GM12801 (cell line): Measurements from ENCODE around the gene TRPC3.

Experiments
- CTCF ChIP-seq: IDR thresholded peaks from one replicate; pipeline ENCODE4 v1.5.1; 2011; ENCODE audit warnings: control low read depth; ENCODE audit not compliant: insufficient read length; ENCODE audit errors: extremely low read depth

Gene TRPC3

DNA sequence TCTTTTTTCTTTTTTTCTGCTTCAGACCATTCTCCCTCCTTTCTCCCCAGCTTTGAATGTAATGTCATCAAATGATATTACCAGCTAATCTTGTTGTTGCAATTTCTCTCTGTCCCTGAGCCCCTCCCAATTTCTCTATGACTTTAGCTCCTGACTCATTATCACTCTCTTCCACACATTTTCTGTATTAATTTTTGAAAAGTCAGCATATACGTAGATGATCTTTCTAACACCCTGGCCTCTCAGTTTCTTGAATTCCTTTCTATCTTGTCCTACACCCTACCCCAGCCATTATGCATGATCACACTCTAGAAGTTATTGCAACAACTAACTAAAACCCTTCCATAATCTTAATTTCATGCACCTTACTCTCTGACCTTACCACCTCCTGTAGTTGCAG is 13.1 kb upstream of the TRPC3 start:
- TF ChIP-seq CTCF: no peak

- no peak for TF ChIP-seq CTCF
Observed at GRCh38 chr4:121960818-121961217, 9.0 kb upstream of the TRPC3 start.

DNA sequence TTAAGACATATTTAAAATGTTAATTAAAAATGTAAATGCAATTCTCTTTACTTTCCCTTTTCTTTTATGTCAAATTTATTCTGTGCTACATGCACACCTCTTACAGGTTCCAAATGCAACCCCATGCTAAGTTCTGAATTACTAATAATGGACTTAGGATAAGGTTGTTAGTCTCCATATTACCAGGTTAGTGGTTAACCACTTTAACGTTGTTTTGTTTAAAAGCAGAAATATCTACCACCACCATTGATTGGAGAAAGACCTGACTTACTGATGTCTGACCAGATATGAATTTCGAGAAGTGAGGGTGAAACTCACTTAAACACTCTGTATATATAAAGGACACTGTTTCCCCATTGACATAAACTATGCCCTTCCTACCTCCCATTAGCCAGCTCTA is 6.9 kb upstream of the TRPC3 start:
- TF ChIP-seq CTCF: no peak

GRCh38 chr4:121957266-121957665 is 5.4 kb upstream of the TRPC3 start:
- no peak for TF ChIP-seq CTCF

GRCh38 chr4:121953860-121954259 is 2.0 kb upstream of the TRPC3 start:
- TF ChIP-seq CTCF: no peak

GRCh38 chr4:121952290-121952689 is 430 bp upstream of the TRPC3 start:
- no peak for TF ChIP-seq CTCF

- no peak for TF ChIP-seq CTCF
Observed at GRCh38 chr4:121950680-121951520, 960 bp downstream of the TRPC3 start.
